Thyroid gland (tissue), 4 donors: Measurements from ENCODE around the gene CXCL17.

Experiments
- POLR2A ChIP-seq, 2 donors: fragments of 450-650 bp; IDR thresholded peaks; one replicate each; pipeline ENCODE4 v1.6.1; 2017; ENCODE audit warnings: antibody characterized with exemption in 2 of 2, mild to moderate bottlenecking in 2 of 2, moderate library complexity in 1 of 2
- TF ChIP-seq, protein P1 (sequence below), 6 experiments: fragments of 200-600 bp in 3 of 6; fragments of 450-650 bp in 3 of 6; sonication (generic) in 3 of 6; IDR thresholded peaks; one replicate each; pipeline ENCODE4 v1.5.1; 2016 to 2019; ENCODE audit warnings: antibody characterized with exemption in 6 of 6, mild to moderate bottlenecking in 2 of 6, inconsistent platforms in 1 of 6, moderate library complexity in 1 of 6

GRCh38 chr19:42412227-42412626 is 30.5 kb downstream of the CXCL17 start:
- TF ChIP-seq, protein P1, sequence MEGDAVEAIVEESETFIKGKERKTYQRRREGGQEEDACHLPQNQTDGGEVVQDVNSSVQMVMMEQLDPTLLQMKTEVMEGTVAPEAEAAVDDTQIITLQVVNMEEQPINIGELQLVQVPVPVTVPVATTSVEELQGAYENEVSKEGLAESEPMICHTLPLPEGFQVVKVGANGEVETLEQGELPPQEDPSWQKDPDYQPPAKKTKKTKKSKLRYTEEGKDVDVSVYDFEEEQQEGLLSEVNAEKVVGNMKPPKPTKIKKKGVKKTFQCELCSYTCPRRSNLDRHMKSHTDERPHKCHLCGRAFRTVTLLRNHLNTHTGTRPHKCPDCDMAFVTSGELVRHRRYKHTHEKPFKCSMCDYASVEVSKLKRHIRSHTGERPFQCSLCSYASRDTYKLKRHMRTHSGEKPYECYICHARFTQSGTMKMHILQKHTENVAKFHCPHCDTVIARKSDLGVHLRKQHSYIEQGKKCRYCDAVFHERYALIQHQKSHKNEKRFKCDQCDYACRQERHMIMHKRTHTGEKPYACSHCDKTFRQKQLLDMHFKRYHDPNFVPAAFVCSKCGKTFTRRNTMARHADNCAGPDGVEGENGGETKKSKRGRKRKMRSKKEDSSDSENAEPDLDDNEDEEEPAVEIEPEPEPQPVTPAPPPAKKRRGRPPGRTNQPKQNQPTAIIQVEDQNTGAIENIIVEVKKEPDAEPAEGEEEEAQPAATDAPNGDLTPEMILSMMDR (IDR thresholded peaks at IDR 0.05) = no peak
- no peak for TF ChIP-seq POLR2A (IDR thresholded peaks at IDR 0.05)
